IMR-90 (cell line): ENCODE results near the gene PEF1. TPM values are rescaled to one million over a fixed set of nuclear protein-coding genes. Genes with fewer than 3 reads are reported as not detected.
A peak's percentile ranks its signal among the peaks of the same experiment; 100 is the strongest.

Source experiments
- ATAC-seq: fragments of 200-7000 bp; cut with Tn5 transposase; 2 replicates; pipeline ENCODE4 v1.9.1; 2020; ENCODE audit warnings: low read depth, mild to moderate bottlenecking, moderate library complexity
- BruUV-seq: library from RNA; stranded (reverse); fragments of 400-500 nt; replicated peaks from 2 replicates; lab custom pipeline; 2021; lab: Mats Ljungman, UMichigan
- CTCF ChIA-PET: fragments of 300-600 bp; formaldehyde crosslinking; extraction: SDS; loops from one replicate; lab custom pipeline; 2021; ENCODE audit warnings: antibody characterized with exemption; lab: Yijun Ruan, JAX
- POLR2A ChIA-PET: fragments of 300-600 bp; sonication (Branson Sonifier 250); formaldehyde crosslinking; loops from one replicate; lab custom pipeline; 2022; ENCODE audit warnings: antibody characterized with exemption; ENCODE audit not compliant: unreplicated experiment; lab: Charles Lee
- DNase-seq: peaks from one replicate; pipeline ENCODE4 v3.0.0; 2013
- H2AFZ ChIP-seq: replicated peaks from 2 replicates; pipeline ENCODE3; 2013; ENCODE audit warnings: low read length, mild to moderate bottlenecking; ENCODE audit not compliant: poor library complexity
- H2AK5ac ChIP-seq: 2 replicates; pipeline ENCODE4 v1.6.1; 2013; ENCODE audit warnings: low read depth, low read length, inconsistent platforms
- H2AK9ac ChIP-seq: replicated peaks from 2 replicates; pipeline ENCODE3; 2013; ENCODE audit warnings: mild to moderate bottlenecking, low read depth, low read length, moderate library complexity; ENCODE audit not compliant: poor library complexity
- H2BK120ac ChIP-seq: 2 replicates; pipeline ENCODE4 v1.6.1; 2013; ENCODE audit warnings: low read depth, low read length, inconsistent platforms
- H2BK15ac ChIP-seq: 3 replicates; pipeline ENCODE4 v1.6.1; 2013; ENCODE audit warnings: low read depth, low read length, inconsistent platforms
- H2BK20ac ChIP-seq: 2 replicates; pipeline ENCODE4 v1.6.1; 2013; ENCODE audit warnings: low read depth, mild to moderate bottlenecking, inconsistent platforms, low read length, moderate library complexity
- H2BK5ac ChIP-seq: 2 replicates; pipeline ENCODE4 v1.6.1; 2013; ENCODE audit warnings: mild to moderate bottlenecking, low read depth, low read length, inconsistent platforms; ENCODE audit not compliant: poor library complexity, severe bottlenecking
- H3K14ac ChIP-seq: replicated peaks from 2 replicates; pipeline ENCODE4 v1.6.1; 2013; ENCODE audit warnings: low read depth, low read length, inconsistent platforms
- H3K18ac ChIP-seq: 2 replicates; pipeline ENCODE4 v1.6.1; 2013; ENCODE audit warnings: low read depth, low read length, control low read depth
- H3K23ac ChIP-seq: 2 replicates; pipeline ENCODE4 v1.6.1; 2013; ENCODE audit warnings: low read depth, low read length, inconsistent platforms
- H3K27ac ChIP-seq: 2 replicates; pipeline ENCODE4 v1.5.1; 2013; ENCODE audit warnings: mild to moderate bottlenecking, control low read depth, low read length; ENCODE audit not compliant: insufficient read depth
- H3K27me3 ChIP-seq: 2 replicates; pipeline ENCODE4 v1.6.1; 2013; ENCODE audit warnings: low read length; ENCODE audit not compliant: control insufficient read depth, insufficient read depth
- H3K36me3 ChIP-seq: 2 replicates; pipeline ENCODE4 v1.6.1; 2013; ENCODE audit warnings: low read length, mixed read lengths; ENCODE audit not compliant: control insufficient read depth, insufficient read depth
- H3K4ac ChIP-seq: 2 replicates; pipeline ENCODE4 v1.6.1; 2013; ENCODE audit warnings: low read depth, low read length, inconsistent platforms
- H3K4me1 ChIP-seq: 2 replicates; pipeline ENCODE4 v1.6.1; 2013; ENCODE audit warnings: low read length, mixed read lengths; ENCODE audit not compliant: control insufficient read depth, insufficient read depth
- H3K4me2 ChIP-seq: 2 replicates; pipeline ENCODE4 v1.6.1; 2013; ENCODE audit warnings: low read depth, mild to moderate bottlenecking, control low read depth, low read length, moderate library complexity
- H3K4me3 ChIP-seq: 2 replicates; pipeline ENCODE4 v1.5.1; 2013; ENCODE audit warnings: low read depth, mild to moderate bottlenecking, control low read depth, low read length, moderate library complexity; ENCODE audit not compliant: insufficient read depth
- H3K56ac ChIP-seq: 2 replicates; pipeline ENCODE4 v1.6.1; 2013; ENCODE audit warnings: low read length, inconsistent platforms; ENCODE audit not compliant: insufficient read depth; ENCODE audit errors: extremely low read depth
- H3K79me1 ChIP-seq, 2 experiments: 2 replicates each; pipeline ENCODE4 v1.6.1; 2013; ENCODE audit warnings: low read length in 2 of 2, inconsistent platforms in 1 of 2, low read depth in 1 of 2
- H3K9ac ChIP-seq: 2 replicates; pipeline ENCODE4 v1.6.1; 2013; ENCODE audit warnings: low read depth, low read length, control low read depth
- H3K9me1 ChIP-seq: 2 replicates; pipeline ENCODE4 v1.6.1; 2013; ENCODE audit warnings: low read length, inconsistent platforms; ENCODE audit not compliant: insufficient read depth
- H3K9me3 ChIP-seq: 2 replicates; pipeline ENCODE4 v1.6.1; 2013; ENCODE audit warnings: low read length; ENCODE audit not compliant: control insufficient read depth, insufficient read depth
- H4K20me1 ChIP-seq: 2 replicates; pipeline ENCODE4 v1.6.1; 2013; ENCODE audit warnings: low read length, inconsistent platforms; ENCODE audit not compliant: insufficient read depth
- H4K5ac ChIP-seq: 2 replicates; pipeline ENCODE4 v1.6.1; 2013; ENCODE audit warnings: mild to moderate bottlenecking, low read depth, low read length, control low read depth
- H4K8ac ChIP-seq, 2 experiments: 2 replicates each; pipeline ENCODE4 v1.6.1; 2013; ENCODE audit warnings: low read depth in 2 of 2, low read length in 2 of 2, control low read depth in 1 of 2, inconsistent platforms in 1 of 2
- H4K91ac ChIP-seq: 2 replicates; pipeline ENCODE4 v1.6.1; 2013; ENCODE audit warnings: low read depth, low read length, inconsistent platforms; ENCODE audit not compliant: insufficient read depth
- BHLHE40 ChIP-seq: fragments of 150-350 bp; IDR thresholded peaks from 2 replicates; pipeline ENCODE4 v1.6.1; 2016; ENCODE audit warnings: mild to moderate bottlenecking, low read depth, low read length
- CEBPB ChIP-seq: IDR thresholded peaks from 2 replicates; pipeline ENCODE4 v1.6.1; 2012; ENCODE audit warnings: low read depth, low read length, improper control_type of control experiment
- MAZ ChIP-seq: IDR thresholded peaks from 2 replicates; pipeline ENCODE4 v1.6.1; 2012; ENCODE audit warnings: low read depth, mild to moderate bottlenecking, low read length, improper control_type of control experiment, moderate library complexity, borderline replicate concordance
- MXI1 ChIP-seq: IDR thresholded peaks from 2 replicates; pipeline ENCODE4 v1.6.1; 2012; ENCODE audit warnings: low read depth, mild to moderate bottlenecking, low read length, moderate library complexity, borderline replicate concordance
- RCOR1 ChIP-seq: IDR thresholded peaks from 2 replicates; pipeline ENCODE4 v1.6.1; 2012; ENCODE audit warnings: mild to moderate bottlenecking, low read length, improper control_type of control experiment; ENCODE audit not compliant: insufficient replicate concordance
- WGBS, 2 experiments: methylation state at CpG; one replicate each; pipeline versions ENCODE4 v1.1.5 to v1.1.7; 2013; ENCODE audit warnings: missing lambda C conversion rate in 2 of 2; ENCODE audit not compliant: insufficient read length in 1 of 2; ENCODE audit errors: extremely low coverage in 2 of 2; 5-methylcytosine and 5-hydroxymethylcytosine counted together
- dilution Hi-C: fragments of 300-500 bp; cut with HindIII; formaldehyde crosslinking; loops from one replicate; pipeline ENCODE4 v1.14.3; 2018; ENCODE audit warnings: low sequenced_read_pairs; ENCODE audit not compliant: unreplicated experiment
- in situ Hi-C: fragments of 300-500 bp; cut with MboI; formaldehyde crosslinking; loops from 3 replicates; pipeline ENCODE4 v1.14.3; 2019; ENCODE audit warnings: low sequenced_read_pairs, inconsistent platforms, mixed read lengths
- intact Hi-C: fragments of 100-400 bp; cut with micrococcal nuclease; formaldehyde crosslinking; loops from 2 replicates; pipeline ENCODE4 v1.10.0; 2022
- polyA plus RNA-seq, 3 experiments: library from polyadenylated mRNA; depleted of rRNA; stranded (reverse); fragments of >200 nt; gene quantifications; 2 replicates each; pipeline ENCODE4 v1.2.3, GENCODE V29; 2012; ENCODE audit warnings: low replicate concordance in 1 of 3
- total RNA-seq: library from RNA; depleted of rRNA; stranded (reverse); fragments of >200 nt; gene quantifications from 2 replicates; pipeline ENCODE4 v1.2.3, GENCODE V29; 2012

The PEF1 gene
- total and polyA plus RNA-seq, 2 of the 4 experiments (the other 2 are of a cell fraction) = 84.2 to 104 TPM

- H3K36me3 ChIP-seq = peaks cover 81% of the 10 kb centered on the region
- no TSS peak for BruUV-seq
- H3K9me3 ChIP-seq = no peaks in the 10 kb centered on the region
- in situ Hi-C loops = no loop called here
- H3K4me1 ChIP-seq = no peaks in the 10 kb centered on the region
- no peak overlapping the region for H2BK120ac ChIP-seq
- no peaks in the 10 kb centered on the region; a peak in 1 of 4 replicates for H3K79me1 ChIP-seq
- no peak overlapping the region for H3K4ac ChIP-seq
- no peaks in the 10 kb centered on the region for H3K27me3 ChIP-seq
- no peak for TF ChIP-seq CEBPB
- no peak for TF ChIP-seq BHLHE40
- no peak for TF ChIP-seq MAZ
- no peak for TF ChIP-seq MXI1
- no peak for TF ChIP-seq RCOR1
- DNase-seq (peak; percentile 64), ATAC-seq (peak; percentile 58)
- no peak overlapping the region for H3K18ac ChIP-seq
- H3K14ac ChIP-seq = no peak overlapping the region
- H4K20me1 ChIP-seq = no peaks in the 10 kb centered on the region
- no peak overlapping the region for H3K9ac ChIP-seq
- no peak overlapping the region for H4K5ac ChIP-seq
- no peak overlapping the region for H3K27ac ChIP-seq
- H3K9me1 ChIP-seq = no peaks in the 10 kb centered on the region
- dilution Hi-C loops = no loop called here
- H2AK9ac ChIP-seq = no peak overlapping the region
- intact Hi-C loops = no loop called here
- whole genome bisulfite sequencing, 2 experiments = no CpG with 5 or more reads among the region's 3 CpGs
- H2AK5ac ChIP-seq = no peak overlapping the region
- H2BK5ac ChIP-seq = no peak overlapping the region
- ChIA-PET CTCF (no interaction called here), POLR2A (no interaction called here)
- H3K23ac ChIP-seq = no peak overlapping the region
- H4K91ac ChIP-seq = no peak overlapping the region
- H3K56ac ChIP-seq = no peak overlapping the region
- H2BK15ac ChIP-seq = no peak overlapping the region
- H2AFZ ChIP-seq = no peak overlapping the region
- H3K4me2 ChIP-seq = no peak overlapping the region
- no peak overlapping the region for H4K8ac ChIP-seq
- no peak overlapping the region for H3K4me3 ChIP-seq
- no peak overlapping the region for H2BK20ac ChIP-seq
Observed at GRCh38 chr1:31658721-31659120, 14.0 kb upstream of the PEF1 start.
